ENCODE data around the gene ZNF883.

The ZNF883 gene

GRCh38 chr9:112971415-112971814, 40.6 kb downstream of the ZNF883 start:
- no peak for TF ChIP-seq SIN3A (IDR thresholded peaks at IDR 0.05; ENCODE audit: borderline replicate concordance, insufficient read depth, low read length)
- no peak for TF ChIP-seq POLR2AphosphoS5 (IDR thresholded peaks at IDR 0.05; ENCODE audit: low read depth, low read length)
- TF ChIP-seq REST (IDR thresholded peaks at IDR 0.05; ENCODE audit: insufficient read depth in 1 of 2, low read depth in 2 of 2, low read length in 2 of 2), result no peak
- TF ChIP-seq TAF1 (IDR thresholded peaks at IDR 0.05; ENCODE audit: borderline replicate concordance, insufficient read depth, low read length), result no peak
- no peak for TF ChIP-seq FOXP2 (optimal IDR thresholded peaks at IDR 0.05; ENCODE audit: borderline replicate concordance, extremely low read depth, extremely low read length, insufficient read depth)

DNA sequence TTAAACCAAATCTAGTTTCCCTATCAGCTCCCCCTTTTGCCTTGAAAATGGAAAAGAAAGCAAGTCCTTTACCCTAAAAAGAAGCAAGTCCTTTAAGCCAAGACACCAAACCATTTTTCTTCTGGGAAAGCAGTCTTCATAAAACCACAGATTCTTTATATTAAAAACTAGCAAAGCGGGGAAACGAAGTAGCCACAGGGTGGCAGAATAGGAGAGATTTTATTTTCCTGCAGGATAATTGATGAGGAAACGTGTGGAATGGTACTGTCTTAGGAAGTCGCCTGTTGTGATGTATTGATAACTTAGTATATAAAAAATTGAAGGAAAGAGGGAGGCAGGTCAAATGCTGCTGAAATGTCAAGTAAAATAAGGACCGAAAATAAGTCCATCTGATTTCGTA, 41.1 kb downstream of the ZNF883 start:
- TF ChIP-seq TAF1 (IDR thresholded peaks at IDR 0.05; ENCODE audit: borderline replicate concordance, insufficient read depth, low read length) (no peak), POLR2AphosphoS5 (IDR thresholded peaks at IDR 0.05; ENCODE audit: low read depth, low read length) (no peak), SIN3A (IDR thresholded peaks at IDR 0.05; ENCODE audit: borderline replicate concordance, insufficient read depth, low read length) (no peak), REST (IDR thresholded peaks at IDR 0.05; ENCODE audit: insufficient read depth in 1 of 2, low read depth in 2 of 2, low read length in 2 of 2) (no peak), FOXP2 (optimal IDR thresholded peaks at IDR 0.05; ENCODE audit: borderline replicate concordance, extremely low read depth, extremely low read length, insufficient read depth) (no peak)

GRCh38 chr9:112969730-112970129, 42.3 kb downstream of the ZNF883 start:
- TF ChIP-seq SIN3A (IDR thresholded peaks at IDR 0.05; ENCODE audit: borderline replicate concordance, insufficient read depth, low read length), result no peak
- TF ChIP-seq TAF1 (IDR thresholded peaks at IDR 0.05; ENCODE audit: borderline replicate concordance, insufficient read depth, low read length), result no peak
- no peak for TF ChIP-seq POLR2AphosphoS5 (IDR thresholded peaks at IDR 0.05; ENCODE audit: low read depth, low read length)
- no peak for TF ChIP-seq FOXP2 (optimal IDR thresholded peaks at IDR 0.05; ENCODE audit: borderline replicate concordance, extremely low read depth, extremely low read length, insufficient read depth)
- TF ChIP-seq REST (IDR thresholded peaks at IDR 0.05; ENCODE audit: insufficient read depth in 1 of 2, low read depth in 2 of 2, low read length in 2 of 2), result no peak

GRCh38 chr9:112955550-112955949, 56.4 kb downstream of the ZNF883 start:
- no peak for TF ChIP-seq SIN3A (IDR thresholded peaks at IDR 0.05; ENCODE audit: borderline replicate concordance, insufficient read depth, low read length)
- TF ChIP-seq REST (IDR thresholded peaks at IDR 0.05; ENCODE audit: insufficient read depth in 1 of 2, low read depth in 2 of 2, low read length in 2 of 2), result no peak
- no peak for TF ChIP-seq TAF1 (IDR thresholded peaks at IDR 0.05; ENCODE audit: borderline replicate concordance, insufficient read depth, low read length)
- no peak for TF ChIP-seq POLR2AphosphoS5 (IDR thresholded peaks at IDR 0.05; ENCODE audit: low read depth, low read length)
- no peak for TF ChIP-seq FOXP2 (optimal IDR thresholded peaks at IDR 0.05; ENCODE audit: borderline replicate concordance, extremely low read depth, extremely low read length, insufficient read depth)
